ENCODE data around the gene MAMDC4. TPM values are rescaled to one million over a fixed set of nuclear protein-coding genes. Genes with fewer than 3 reads are reported as not detected.
"Not testable (repeated sequence)": the region's sequence is repeated elsewhere in the genome, so short reads cannot be mapped to it uniquely, and the experiment has no call there.

MAMDC4 gene
- total and polyA plus RNA-seq, 12 donors: 0.57 to 30.6 (median 5.3) TPM

- DNase-seq: peak in 2 of 7 donors; percentile 4 to 14
- 88 to 98% (median 90%) methylated on average over 4 to 27 of the region's 27 CpGs for WGBS, 4 donors
- Histone ChIP-seq H3K27me3 (no peaks in the 10 kb centered on the region), H3K36me3 (replicated peaks in 1 of 2) (peaks cover 0 to 19% of the 10 kb centered on the region in 2 donors), H3K4me1 (replicated peaks in 1 of 2) (peaks cover 13 to 17% of the 10 kb centered on the region in 2 donors), H3K4me3 (no peak overlapping the region), H3K27ac (no peak overlapping the region), H3K9me3 (replicated peaks in 1 of 3) (no peaks in the 10 kb centered on the region)
- TF ChIP-seq, protein P1, sequence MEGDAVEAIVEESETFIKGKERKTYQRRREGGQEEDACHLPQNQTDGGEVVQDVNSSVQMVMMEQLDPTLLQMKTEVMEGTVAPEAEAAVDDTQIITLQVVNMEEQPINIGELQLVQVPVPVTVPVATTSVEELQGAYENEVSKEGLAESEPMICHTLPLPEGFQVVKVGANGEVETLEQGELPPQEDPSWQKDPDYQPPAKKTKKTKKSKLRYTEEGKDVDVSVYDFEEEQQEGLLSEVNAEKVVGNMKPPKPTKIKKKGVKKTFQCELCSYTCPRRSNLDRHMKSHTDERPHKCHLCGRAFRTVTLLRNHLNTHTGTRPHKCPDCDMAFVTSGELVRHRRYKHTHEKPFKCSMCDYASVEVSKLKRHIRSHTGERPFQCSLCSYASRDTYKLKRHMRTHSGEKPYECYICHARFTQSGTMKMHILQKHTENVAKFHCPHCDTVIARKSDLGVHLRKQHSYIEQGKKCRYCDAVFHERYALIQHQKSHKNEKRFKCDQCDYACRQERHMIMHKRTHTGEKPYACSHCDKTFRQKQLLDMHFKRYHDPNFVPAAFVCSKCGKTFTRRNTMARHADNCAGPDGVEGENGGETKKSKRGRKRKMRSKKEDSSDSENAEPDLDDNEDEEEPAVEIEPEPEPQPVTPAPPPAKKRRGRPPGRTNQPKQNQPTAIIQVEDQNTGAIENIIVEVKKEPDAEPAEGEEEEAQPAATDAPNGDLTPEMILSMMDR (IDR thresholded peaks at IDR 0.05): no peak
- TF ChIP-seq POLR2A (IDR thresholded peaks at IDR 0.05): no peak
- intact Hi-C loops (cut with DNase I): no loop called here
Observed at GRCh38 chr9:136837146-136837855, 14.8 kb upstream of the MAMDC4 start.

GRCh38 chr9:136837856-136838277, 14.3 kb upstream of the MAMDC4 start:
- H3K27me3 ChIP-seq; intact Hi-C loops (cut with DNase I); DNase-seq; H3K27ac ChIP-seq; H3K9me3 ChIP-seq (replicated peaks in 1 of 3); H3K4me3 ChIP-seq: not testable (repeated sequence)
- WGBS, 4 donors: 91 to 96% (median 93%) methylated on average over 6 to 15 of the region's 15 CpGs
- H3K36me3 ChIP-seq (replicated peaks in 1 of 2): peaks cover 0 to 14% of the 10 kb centered on the region in 2 donors
- H3K4me1 ChIP-seq (replicated peaks in 1 of 2): peaks cover 17 to 22% of the 10 kb centered on the region in 2 donors

- Histone ChIP-seq H3K36me3 (replicated peaks in 1 of 2) (peaks cover 0 to 14% of the 10 kb centered on the region in 2 donors), H3K27ac (no peak overlapping the region), H3K4me3 (no peak overlapping the region), H3K4me1 (replicated peaks in 1 of 2) (peaks cover 17 to 29% of the 10 kb centered on the region in 2 donors), H3K27me3 (no peaks in the 10 kb centered on the region), H3K9me3 (replicated peaks in 1 of 3) (no peaks in the 10 kb centered on the region)
- intact Hi-C loops (cut with DNase I): no loop called here
- DNase-seq: no peak
- TF ChIP-seq, protein P1 (IDR thresholded peaks at IDR 0.05): no peak
- no peak for TF ChIP-seq POLR2A (IDR thresholded peaks at IDR 0.05)
- WGBS, 4 donors: 87 to 93% (median 90%) methylated on average over 9 to 29 of the region's 29 CpGs
Observed at GRCh38 chr9:136838314-136839228, 13.6 kb upstream of the MAMDC4 start.

DNA sequence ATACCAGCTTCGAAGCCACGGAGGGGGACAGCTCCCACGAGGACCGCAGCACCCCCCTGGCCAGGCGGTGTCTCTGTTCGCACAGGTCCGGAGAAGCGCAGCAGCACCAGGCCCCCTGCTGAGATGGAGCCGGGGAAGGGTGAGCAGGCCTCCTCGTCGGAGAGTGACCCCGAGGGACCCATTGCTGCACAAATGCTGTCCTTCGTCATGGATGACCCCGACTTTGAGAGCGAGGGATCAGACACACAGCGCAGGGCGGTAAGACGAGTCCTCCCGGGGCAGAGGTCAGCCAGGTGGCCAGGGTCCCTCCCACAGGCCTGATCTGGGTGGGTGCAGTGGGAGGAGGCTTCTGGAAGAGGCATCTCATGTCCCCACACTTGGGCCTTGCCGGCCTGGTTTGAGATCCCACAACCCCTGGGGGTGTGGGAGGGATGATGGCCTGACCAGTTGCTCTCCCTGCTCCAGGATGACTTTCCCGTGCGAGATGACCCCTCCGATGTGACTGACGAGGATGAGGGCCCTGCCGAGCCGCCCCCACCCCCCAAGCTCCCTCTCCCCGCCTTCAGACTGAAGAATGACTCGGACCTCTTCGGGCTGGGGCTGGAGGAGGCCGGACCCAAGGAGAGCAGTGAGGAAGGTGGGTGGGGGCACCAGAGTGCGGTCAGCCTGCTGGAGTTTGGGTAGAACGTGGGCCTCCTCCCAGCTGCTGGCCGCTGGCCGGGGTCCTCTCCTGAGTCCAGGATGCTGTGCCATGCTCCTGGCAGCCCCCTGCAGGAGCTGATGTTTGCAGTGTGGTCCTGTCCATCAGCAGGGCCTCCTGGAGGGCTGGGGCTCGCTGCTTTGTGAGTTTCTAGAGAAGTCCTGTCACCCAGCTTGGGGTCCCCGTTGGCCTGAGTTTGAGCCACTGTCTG, 12.7 kb upstream of the MAMDC4 start:
- DNase-seq: no peak
- H3K9me3 ChIP-seq (replicated peaks in 1 of 3): no peaks in the 10 kb centered on the region
- no peak overlapping the region for H3K27ac ChIP-seq
- TF ChIP-seq, protein P1 (IDR thresholded peaks at IDR 0.05): no peak
- TF ChIP-seq POLR2A (IDR thresholded peaks at IDR 0.05): no peak
- WGBS, 4 donors: 87 to 98% (median 92%) methylated on average over 13 to 36 of the region's 36 CpGs
- no peak overlapping the region for H3K4me3 ChIP-seq
- H3K27me3 ChIP-seq: no peaks in the 10 kb centered on the region
- H3K4me1 ChIP-seq (replicated peaks in 1 of 2): peaks cover 17 to 35% of the 10 kb centered on the region in 2 donors
- H3K36me3 ChIP-seq (replicated peaks in 1 of 2): peaks cover 0 to 14% of the 10 kb centered on the region in 2 donors
- intact Hi-C loops (cut with DNase I): loop anchor here (10.0 kb wide), 2 partner anchors 45 to 105 kb away; partner anchors contain the start of genes C8G (in 1 of the 2), CCDC183 (in 1 of the 2), FBXW5 (in 1 of the 2) and TMEM141 (in 1 of the 2)

Measured in adrenal gland (tissue), 12 donors.